Testis (tissue), 3 donors: ENCODE data around the gene MLF2. TPM values are rescaled to one million over a fixed set of nuclear protein-coding genes. Genes with fewer than 3 reads are reported as not detected.

Experiments used
- DNase-seq: peaks from one replicate; pipeline ENCODE4 v3.0.0-alpha.2; 2019
- H3K27ac ChIP-seq, 2 donors: fragments of 200-600 bp; sonication (generic); one replicate each; pipeline ENCODE4 v1.5.1; 2019
- H3K27me3 ChIP-seq: fragments of 200-600 bp; sonication (generic); one replicate; pipeline ENCODE4 v1.5.1; 2019
- H3K36me3 ChIP-seq: fragments of 200-600 bp; sonication (generic); one replicate; pipeline ENCODE4 v1.5.1; 2017; ENCODE audit warnings: low read depth; ENCODE audit errors: missing control alignments
- H3K4me1 ChIP-seq: fragments of 200-600 bp; sonication (generic); one replicate; pipeline ENCODE4 v1.5.1; 2019
- H3K4me3 ChIP-seq, 2 donors: fragments of 200-600 bp; sonication (generic); one replicate each; pipeline ENCODE4 v1.5.1; 2017 to 2019
- H3K9me3 ChIP-seq: fragments of 200-600 bp; sonication (generic); one replicate; pipeline ENCODE4 v1.5.1; 2017
- CTCF ChIP-seq, 3 experiments: fragments of 450-650 bp in 2 of 3; fragments of 200-600 bp in 1 of 3; sonication (generic) in 1 of 3; IDR thresholded peaks; one replicate each; pipeline ENCODE4 v1.5.1; 2016 to 2019; ENCODE audit warnings: antibody characterized with exemption in 3 of 3, mild to moderate bottlenecking in 2 of 3, moderate library complexity in 1 of 3
- POLR2A ChIP-seq: fragments of 450-650 bp; IDR thresholded peaks from one replicate; pipeline ENCODE4 v1.6.1; 2017; ENCODE audit warnings: antibody characterized with exemption, mild to moderate bottlenecking, moderate library complexity
- WGBS, 2 donors: methylation state at CpG; one replicate each; pipeline ENCODE4 v1.1.5; 2018; 5-methylcytosine and 5-hydroxymethylcytosine counted together
- intact Hi-C: fragments of 100-400 bp; cut with DNase I; formaldehyde crosslinking; loops from one replicate; pipeline ENCODE4 v1.15.1; 2023; ENCODE audit warnings: low total_unique reads
- polyA plus RNA-seq: library from polyadenylated mRNA; stranded (reverse); fragments of 350-450 nt; fragmentation: Illumina TruSeq; extraction: RNeasy Lipid Tissue Mini Kit (QIAGEN cat#74804); gene quantifications from one replicate; pipeline ENCODE4 v1.2.3, GENCODE V29; 2014; ENCODE audit warnings: low read depth, low replicate concordance; ENCODE audit not compliant: insufficient read depth
- total RNA-seq, 2 donors: library from RNA; depleted of rRNA; stranded (reverse); fragments of >200 nt; gene quantifications; one replicate each; pipeline ENCODE4 v1.2.3, GENCODE V29; 2016

MLF2 gene
- total and polyA plus RNA-seq, 3 donors from 2014 or later: 177 to 242 (median 211) TPM

- H3K9me3 ChIP-seq: no peaks in the 10 kb centered on the region
- H3K27me3 ChIP-seq: no peaks in the 10 kb centered on the region
- H3K4me1 ChIP-seq: no peaks in the 10 kb centered on the region
- intact Hi-C loops: no loop called here
- no peaks in the 10 kb centered on the region for H3K36me3 ChIP-seq
- TF ChIP-seq CTCF (IDR thresholded peaks at IDR 0.05): no peak
- TF ChIP-seq POLR2A: no peak
- H3K27ac ChIP-seq: no peak overlapping the region
- DNase-seq: no peak
- 93 to 94% methylated on average over 5 of the region's 5 CpGs for WGBS, 2 donors
- H3K4me3 ChIP-seq: no peak overlapping the region
Measured at GRCh38 chr12:6736754-6737153, 16.2 kb downstream of the MLF2 start.

GRCh38 chr12:6735448-6736191 is 17.3 kb downstream of the MLF2 start:
- H3K4me1 ChIP-seq: no peaks in the 10 kb centered on the region
- intact Hi-C loops: no loop called here
- no peaks in the 10 kb centered on the region for H3K27me3 ChIP-seq
- TF ChIP-seq POLR2A (no peak), CTCF (IDR thresholded peaks at IDR 0.05) (peak in 2 of 3 experiments; percentile 63 to 64)
- DNase-seq: peak; percentile 82
- WGBS, 2 donors: 41 to 52% methylated on average over 8 of the region's 8 CpGs
- no peaks in the 10 kb centered on the region for H3K9me3 ChIP-seq
- no peaks in the 10 kb centered on the region for H3K36me3 ChIP-seq
- no peak overlapping the region for H3K4me3 ChIP-seq
- no peak overlapping the region for H3K27ac ChIP-seq

- H3K4me1 ChIP-seq: no peaks in the 10 kb centered on the region
Measured at GRCh38 chr12:6734506-6735387, 18.2 kb downstream of the MLF2 start.

GRCh38 chr12:6730169-6730568 is 22.8 kb downstream of the MLF2 start:
- 91 to 97% methylated on average over 8 of the region's 8 CpGs for WGBS, 2 donors

More at GRCh38 chr12:6734506-6735387, 18.2 kb downstream of the MLF2 start:
- Histone ChIP-seq H3K27me3 (no peaks in the 10 kb centered on the region), H3K4me3 (no peak overlapping the region), H3K36me3 (no peaks in the 10 kb centered on the region), H3K9me3 (no peaks in the 10 kb centered on the region), H3K27ac (no peak overlapping the region)
- 71 to 73% methylated on average over 10 of the region's 10 CpGs for WGBS, 2 donors
- intact Hi-C loops: no loop called here
- no peak for DNase-seq
- TF ChIP-seq POLR2A (no peak), CTCF (IDR thresholded peaks at IDR 0.05) (no peak)

More at GRCh38 chr12:6730169-6730568, 22.8 kb downstream of the MLF2 start:
- TF ChIP-seq CTCF (IDR thresholded peaks at IDR 0.05): no peak
- TF ChIP-seq POLR2A: no peak
- no peak overlapping the region for H3K4me3 ChIP-seq
- DNase-seq: no peak
- H3K27me3 ChIP-seq: no peaks in the 10 kb centered on the region
- no peaks in the 10 kb centered on the region for H3K9me3 ChIP-seq
- H3K27ac ChIP-seq: no peak overlapping the region
- no peaks in the 10 kb centered on the region for H3K4me1 ChIP-seq
- intact Hi-C loops: no loop called here
- H3K36me3 ChIP-seq: no peaks in the 10 kb centered on the region
